Large intestine (tissue), 3 donors: ENCODE results near the gene LYRM7. TPM values are rescaled to one million over a fixed set of nuclear protein-coding genes. Genes with fewer than 3 reads are reported as not detected.

Experiments
- DNase-seq, 2 donors: peaks; one replicate each; pipeline versions ENCODE4 v3.0.0 to v3.0.0-alpha.2; 2013
- H3K27ac ChIP-seq: one replicate; pipeline ENCODE4 v1.5.1; 2013; ENCODE audit warnings: low read length
- H3K27me3 ChIP-seq: 2 replicates; pipeline ENCODE4 v1.6.1; 2013; ENCODE audit warnings: low read length; ENCODE audit not compliant: control insufficient read depth, insufficient read depth
- H3K36me3 ChIP-seq: 2 replicates; pipeline ENCODE4 v1.6.1; 2013; ENCODE audit warnings: low read length; ENCODE audit not compliant: control insufficient read depth, insufficient read depth
- H3K4me1 ChIP-seq: one replicate; pipeline ENCODE4 v1.6.1; 2013; ENCODE audit warnings: low read length; ENCODE audit not compliant: control insufficient read depth, insufficient read depth
- H3K4me3 ChIP-seq: one replicate; pipeline ENCODE4 v1.5.1; 2013; ENCODE audit warnings: low read length
- H3K9me3 ChIP-seq: one replicate; pipeline ENCODE4 v1.6.1; 2013; ENCODE audit warnings: mild to moderate bottlenecking, low read depth, low read length, moderate library complexity; ENCODE audit not compliant: control insufficient read depth
- WGBS: methylation state at CpG from one replicate; pipeline ENCODE4 v1.1.5; 2013; ENCODE audit warnings: low lambda C conversion rate; ENCODE audit not compliant: insufficient coverage; 5-methylcytosine and 5-hydroxymethylcytosine counted together
- polyA plus RNA-seq: library from polyadenylated mRNA; unstranded; fragments of 120-200 nt; gene quantifications from one replicate; pipeline ENCODE4 v1.2.1, GENCODE V29; 2013

LYRM7 gene
- polyA plus RNA-seq, 1 donor: 11.2 TPM

- no peak for DNase-seq
- Histone ChIP-seq H3K36me3 (no peaks in the 10 kb centered on the region), H3K27ac (no peak overlapping the region), H3K4me1 (no peaks in the 10 kb centered on the region), H3K27me3 (no peaks in the 10 kb centered on the region), H3K4me3 (no peak overlapping the region), H3K9me3 (no peaks in the 10 kb centered on the region)
- 100% methylated on average over 1 of the region's 3 CpGs for WGBS
These were observed 44.0 kb downstream of the LYRM7 start for GRCh38 chr5:131214609-131215227.

- Histone ChIP-seq H3K36me3 (no peaks in the 10 kb centered on the region), H3K27me3 (no peaks in the 10 kb centered on the region), H3K27ac (no peak overlapping the region), H3K4me1 (no peaks in the 10 kb centered on the region), H3K9me3 (no peaks in the 10 kb centered on the region), H3K4me3 (no peak overlapping the region)
- no peak for DNase-seq
- WGBS: no CpG with 5 or more reads among the region's 4 CpGs
These were observed 47.0 kb downstream of the LYRM7 start for GRCh38 chr5:131217791-131218190.

- no peak overlapping the region for H3K4me3 ChIP-seq
- no peaks in the 10 kb centered on the region for H3K36me3 ChIP-seq
- H3K9me3 ChIP-seq: no peaks in the 10 kb centered on the region
- H3K4me1 ChIP-seq: no peaks in the 10 kb centered on the region
- no peak overlapping the region for H3K27ac ChIP-seq
- H3K27me3 ChIP-seq: no peaks in the 10 kb centered on the region
- no peak for DNase-seq
- WGBS: 94% methylated on average over 3 of the region's 4 CpGs
These were observed 47.6 kb downstream of the LYRM7 start for GRCh38 chr5:131218392-131218791.

GRCh38 chr5:131220566-131220965, 49.8 kb downstream of the LYRM7 start:
- Histone ChIP-seq H3K4me1 (peaks cover 11% of the 10 kb centered on the region), H3K36me3 (no peaks in the 10 kb centered on the region), H3K9me3 (no peaks in the 10 kb centered on the region), H3K27ac (no peak overlapping the region), H3K27me3 (no peaks in the 10 kb centered on the region), H3K4me3 (no peak overlapping the region)
- no CpG with 5 or more reads among the region's 7 CpGs for WGBS
- DNase-seq: no peak

- 82% methylated on average over 3 of the region's 10 CpGs for WGBS
- no peaks in the 10 kb centered on the region for H3K36me3 ChIP-seq
These were observed 50.4 kb downstream of the LYRM7 start for GRCh38 chr5:131221008-131221703.

GRCh38 chr5:131221888-131222287, 51.1 kb downstream of the LYRM7 start:
- Histone ChIP-seq H3K4me3 (no peak overlapping the region), H3K4me1 (peaks cover 11% of the 10 kb centered on the region), H3K27me3 (no peaks in the 10 kb centered on the region), H3K9me3 (no peaks in the 10 kb centered on the region), H3K36me3 (no peaks in the 10 kb centered on the region), H3K27ac (no peak overlapping the region)
- DNase-seq: no peak

More at GRCh38 chr5:131221008-131221703, 50.4 kb downstream of the LYRM7 start:
- H3K4me1 ChIP-seq: peaks cover 11% of the 10 kb centered on the region
- no peaks in the 10 kb centered on the region for H3K27me3 ChIP-seq
- no peak overlapping the region for H3K4me3 ChIP-seq
- DNase-seq: no peak
- H3K9me3 ChIP-seq: no peaks in the 10 kb centered on the region
- H3K27ac ChIP-seq: no peak overlapping the region

GRCh38 chr5:131222731-131223130, 52.0 kb downstream of the LYRM7 start:
- no peak overlapping the region for H3K4me3 ChIP-seq
- H3K27me3 ChIP-seq: no peaks in the 10 kb centered on the region
- no peak for DNase-seq
- H3K9me3 ChIP-seq: no peaks in the 10 kb centered on the region
- no peak overlapping the region for H3K27ac ChIP-seq
- peaks cover 11% of the 10 kb centered on the region for H3K4me1 ChIP-seq
- no peaks in the 10 kb centered on the region for H3K36me3 ChIP-seq

GRCh38 chr5:131223751-131224386, 53.1 kb downstream of the LYRM7 start:
- peaks cover 11% of the 10 kb centered on the region for H3K4me1 ChIP-seq
- no peaks in the 10 kb centered on the region for H3K27me3 ChIP-seq
- H3K36me3 ChIP-seq: no peaks in the 10 kb centered on the region
- peak; percentile 9 to 60 for DNase-seq
- no peak overlapping the region for H3K4me3 ChIP-seq
- H3K27ac ChIP-seq: no peak overlapping the region
- H3K9me3 ChIP-seq: no peaks in the 10 kb centered on the region
- 30% methylated on average over 2 of the region's 2 CpGs for WGBS

- no peaks in the 10 kb centered on the region for H3K9me3 ChIP-seq
- H3K27ac ChIP-seq: no peak overlapping the region
- H3K27me3 ChIP-seq: no peaks in the 10 kb centered on the region
- H3K4me3 ChIP-seq: no peak overlapping the region
- H3K4me1 ChIP-seq: peaks cover 11% of the 10 kb centered on the region
- peak; percentile 18 to 60 for DNase-seq
- 33% methylated on average over 1 of the region's 6 CpGs for WGBS
- H3K36me3 ChIP-seq: no peaks in the 10 kb centered on the region
These were observed 53.9 kb downstream of the LYRM7 start for GRCh38 chr5:131224387-131225201.

GRCh38 chr5:131225282-131225974, 54.7 kb downstream of the LYRM7 start:
- peaks cover 11% of the 10 kb centered on the region for H3K4me1 ChIP-seq
- H3K9me3 ChIP-seq: no peaks in the 10 kb centered on the region
- H3K4me3 ChIP-seq: no peak overlapping the region
- H3K27ac ChIP-seq: no peak overlapping the region
- peak in 1 of 2 donors; percentile 23 for DNase-seq
- 100% methylated on average over 1 of the region's 4 CpGs for WGBS
- no peaks in the 10 kb centered on the region for H3K27me3 ChIP-seq
- no peaks in the 10 kb centered on the region for H3K36me3 ChIP-seq
